M059J (cell line): ENCODE results near the gene IL15. TPM values are rescaled to one million over a fixed set of nuclear protein-coding genes. Genes with fewer than 3 reads are reported as not detected.

Source experiments
- DNase-seq: peaks from one replicate; pipeline ENCODE4 v3.0.0-alpha.2; 2012; ENCODE audit warnings: low read depth
- total RNA-seq: library from RNA; depleted of rRNA; stranded (reverse); fragments of >200 nt; shearing (Covaris generic); gene quantifications from 2 replicates; pipeline ENCODE4 v1.2.3, GENCODE V29; 2014

Gene IL15
- total RNA-seq, 1 experiment from 2014 or later: 8.1 TPM

DNA sequence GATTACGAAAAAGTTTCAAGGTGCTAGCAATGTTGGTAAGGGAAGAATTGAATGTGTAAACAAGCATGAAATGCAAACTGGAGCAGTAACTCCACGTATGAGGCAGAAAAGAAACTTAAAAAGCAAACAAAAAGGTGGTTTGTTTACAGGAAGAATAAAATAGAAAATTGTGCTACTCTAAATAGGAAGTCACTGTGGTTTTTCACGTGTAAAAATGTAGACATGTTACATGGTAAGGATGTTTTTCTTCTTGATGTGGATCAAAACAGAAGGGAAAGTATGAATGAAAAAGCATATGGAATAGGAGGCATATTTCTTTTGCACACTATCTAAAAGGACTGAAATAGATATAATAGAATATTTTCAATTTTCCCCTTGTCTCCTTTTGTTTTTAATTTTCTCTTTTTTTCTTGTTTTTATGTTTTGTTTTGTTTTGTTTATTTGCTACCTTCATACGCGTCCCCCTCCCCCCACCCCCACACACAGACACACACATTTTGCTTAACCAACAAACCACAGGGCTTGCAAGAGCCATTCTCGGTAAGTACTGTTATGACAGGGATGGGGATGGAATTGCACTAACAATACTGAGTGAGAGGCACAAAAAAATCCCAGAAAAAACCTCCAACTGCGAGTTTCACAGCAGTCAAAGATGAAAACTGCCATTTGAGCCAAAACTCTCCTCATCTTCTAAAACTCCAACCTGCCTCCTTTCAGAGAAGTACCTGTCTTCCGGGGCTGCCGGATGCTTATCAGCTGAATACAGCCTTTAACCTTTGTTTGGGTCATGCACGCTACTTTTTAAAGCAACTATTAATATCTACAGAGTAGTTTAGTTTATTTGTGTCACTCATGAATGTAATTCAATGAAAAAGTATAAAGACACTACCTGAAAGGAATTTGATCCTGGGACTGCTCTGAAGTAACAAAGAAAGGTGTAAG is 135.8 kb downstream of the IL15 start:
- no peak for DNase-seq

DNA sequence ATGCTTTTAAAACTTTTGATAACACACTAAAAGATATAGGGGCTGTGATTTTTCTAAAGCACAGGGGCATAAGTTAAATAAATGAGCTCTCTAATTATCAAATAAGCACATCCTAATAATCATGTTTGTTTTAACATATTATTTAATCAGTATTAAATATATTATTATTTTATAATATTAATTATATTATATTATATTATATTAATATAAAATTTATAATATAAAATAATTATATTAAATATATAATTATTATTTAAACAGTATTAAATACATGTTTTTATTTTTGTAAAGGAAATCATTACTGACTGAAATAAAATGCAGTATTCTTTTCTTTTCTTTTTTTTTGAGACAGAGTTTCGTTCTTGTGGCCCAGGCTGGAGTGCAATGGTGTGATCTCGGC is 136.5 kb downstream of the IL15 start:
- no peak for DNase-seq

DNA sequence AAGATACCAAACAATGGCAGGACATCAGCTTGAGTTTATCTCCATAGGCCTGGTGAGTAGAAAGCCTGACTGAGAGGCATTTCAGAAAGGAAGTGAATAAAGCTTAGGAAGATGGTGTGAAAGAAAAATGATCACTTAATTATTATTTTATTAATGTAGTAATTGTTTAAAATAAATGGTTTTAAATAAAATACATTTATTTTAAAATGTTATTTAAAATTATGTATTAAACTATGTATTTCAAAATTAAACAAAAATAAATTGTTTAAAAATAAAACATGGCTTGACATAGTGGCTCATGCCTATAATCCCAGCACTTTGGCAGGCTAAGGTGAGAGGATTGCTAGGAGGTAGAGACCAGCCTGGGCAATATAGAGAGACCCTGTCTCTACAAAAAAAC is 145.8 kb downstream of the IL15 start:
- DNase-seq: no peak
